Ovary (tissue), 3 donors: ENCODE results near the gene DSEL.

ENCODE experiments used
- POLR2A ChIP-seq: fragments of 450-650 bp; IDR thresholded peaks from one replicate; pipeline ENCODE4 v1.6.1; 2017; ENCODE audit warnings: antibody characterized with exemption, mild to moderate bottlenecking, moderate library complexity
- TF ChIP-seq, protein P1 (sequence below), 3 donors: fragments of 450-650 bp in 2 of 3; fragments of 200-600 bp in 1 of 3; IDR thresholded peaks; one replicate each; pipeline versions ENCODE4 v1.5.1 to v1.8.0; 2016 to 2022; ENCODE audit warnings: antibody characterized with exemption in 3 of 3, mild to moderate bottlenecking in 1 of 3
- donor health status: DM: no; HTN: no; CAD: no.

DNA sequence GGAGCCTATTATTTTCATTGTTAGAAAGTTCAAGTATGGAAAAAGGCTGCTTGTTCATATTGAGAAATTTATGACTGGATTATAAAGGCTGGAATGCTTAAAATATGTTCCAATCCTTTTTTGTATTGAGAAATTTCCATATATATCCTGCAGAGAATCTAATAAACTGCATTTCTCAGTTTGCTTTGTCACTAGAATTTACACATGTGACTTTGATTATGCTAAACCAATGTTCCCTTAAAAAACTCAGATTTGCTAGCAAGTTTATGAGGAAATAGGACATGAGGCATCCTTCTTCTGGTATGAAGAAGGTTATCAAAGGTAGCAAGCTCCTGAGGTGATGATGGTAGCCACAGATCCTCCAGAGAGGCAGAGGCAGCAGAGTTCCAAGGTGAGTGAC lies 29.2 kb upstream of the DSEL start:
- no peak for TF ChIP-seq POLR2A
- TF ChIP-seq, protein P1, sequence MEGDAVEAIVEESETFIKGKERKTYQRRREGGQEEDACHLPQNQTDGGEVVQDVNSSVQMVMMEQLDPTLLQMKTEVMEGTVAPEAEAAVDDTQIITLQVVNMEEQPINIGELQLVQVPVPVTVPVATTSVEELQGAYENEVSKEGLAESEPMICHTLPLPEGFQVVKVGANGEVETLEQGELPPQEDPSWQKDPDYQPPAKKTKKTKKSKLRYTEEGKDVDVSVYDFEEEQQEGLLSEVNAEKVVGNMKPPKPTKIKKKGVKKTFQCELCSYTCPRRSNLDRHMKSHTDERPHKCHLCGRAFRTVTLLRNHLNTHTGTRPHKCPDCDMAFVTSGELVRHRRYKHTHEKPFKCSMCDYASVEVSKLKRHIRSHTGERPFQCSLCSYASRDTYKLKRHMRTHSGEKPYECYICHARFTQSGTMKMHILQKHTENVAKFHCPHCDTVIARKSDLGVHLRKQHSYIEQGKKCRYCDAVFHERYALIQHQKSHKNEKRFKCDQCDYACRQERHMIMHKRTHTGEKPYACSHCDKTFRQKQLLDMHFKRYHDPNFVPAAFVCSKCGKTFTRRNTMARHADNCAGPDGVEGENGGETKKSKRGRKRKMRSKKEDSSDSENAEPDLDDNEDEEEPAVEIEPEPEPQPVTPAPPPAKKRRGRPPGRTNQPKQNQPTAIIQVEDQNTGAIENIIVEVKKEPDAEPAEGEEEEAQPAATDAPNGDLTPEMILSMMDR (IDR thresholded peaks at IDR 0.05) = no peak
